ENCODE measurements around the gene PRTFDC1. TPM values are rescaled to one million over a fixed set of nuclear protein-coding genes. Genes with fewer than 3 reads are reported as not detected.
"Not testable (repeated sequence)": the region's sequence is repeated elsewhere in the genome, so short reads cannot be mapped to it uniquely, and the experiment has no call there.

The PRTFDC1 gene
- total RNA-seq, 1 donor from 2014 or later = 0.63 TPM

DNA sequence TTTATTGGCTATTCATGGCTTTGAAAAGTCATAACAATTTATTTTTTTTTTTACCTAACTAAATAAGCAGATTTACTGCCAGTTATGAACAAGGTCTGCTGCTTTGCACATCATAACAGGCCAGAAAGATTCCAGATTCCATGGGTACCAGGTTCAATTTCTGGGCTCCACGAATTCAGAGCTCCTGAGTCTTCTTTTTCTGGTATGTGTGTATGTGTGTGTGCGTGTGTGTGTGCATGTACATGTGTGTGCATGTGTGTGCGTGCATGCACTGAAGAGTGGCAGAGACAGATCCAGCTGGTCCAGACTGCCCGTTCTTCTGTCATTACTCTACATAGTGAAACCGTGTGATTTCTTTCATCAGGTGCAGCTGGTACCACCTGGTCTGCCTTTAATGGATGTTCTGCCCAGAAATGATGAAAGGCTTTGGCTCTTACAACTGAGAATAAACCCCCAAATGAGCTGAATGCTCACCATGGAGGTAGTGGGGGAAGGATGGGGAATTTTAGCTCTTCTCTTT is 14.6 kb upstream of the PRTFDC1 start:
- ATAC-seq = no peak

DNA sequence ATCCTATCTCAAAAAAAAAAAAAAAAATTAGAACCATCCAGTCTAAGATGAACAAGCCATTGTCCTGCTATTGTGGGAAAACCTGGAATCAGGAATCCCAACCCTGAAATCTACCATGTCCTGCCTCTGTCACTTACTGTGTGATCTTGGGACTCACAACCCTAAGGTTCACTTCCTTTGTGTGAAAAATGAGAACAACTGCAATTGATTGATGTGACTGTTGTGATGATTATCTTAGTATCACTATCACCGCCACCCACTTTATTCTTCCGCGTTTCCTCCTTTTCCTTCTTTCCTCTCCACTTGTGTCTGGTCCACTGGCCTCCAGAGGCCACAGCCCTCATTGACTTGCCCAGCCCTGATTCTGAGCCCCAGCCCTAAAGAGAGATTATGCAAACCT is 12.6 kb upstream of the PRTFDC1 start:
- no peak for ATAC-seq
- no peak for DNase-seq (ENCODE audit: low spot score)

More for the DNA sequence above, 14.6 kb upstream of the PRTFDC1 start:
- DNase-seq (ENCODE audit: low spot score) = no peak

DNA sequence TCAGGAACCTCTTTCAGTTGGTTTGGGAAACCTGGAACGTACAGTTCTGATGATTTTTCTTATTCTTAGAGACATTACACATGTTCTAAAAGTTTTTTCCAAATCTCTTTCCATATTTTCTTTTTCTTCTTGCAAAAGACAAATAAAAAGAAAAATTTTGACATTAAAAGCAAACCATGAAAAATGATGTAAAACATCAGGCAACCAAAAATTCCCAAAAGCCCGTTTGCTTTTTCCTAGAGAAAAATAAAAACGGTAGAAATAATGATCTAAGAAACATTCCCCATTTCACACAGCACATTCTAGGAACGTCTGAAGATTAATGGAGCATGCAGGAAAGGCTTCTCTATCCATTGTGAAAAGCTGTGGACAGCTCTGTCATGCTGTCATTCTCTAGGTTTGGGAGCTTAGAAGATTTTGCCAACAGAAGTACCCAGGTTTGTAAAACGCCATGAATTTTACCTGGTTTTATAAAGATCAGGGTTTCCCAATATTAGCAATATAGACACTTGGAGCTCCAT is 11.2 kb upstream of the PRTFDC1 start:
- DNase-seq (ENCODE audit: low spot score) (no peak), ATAC-seq (no peak)

DNA sequence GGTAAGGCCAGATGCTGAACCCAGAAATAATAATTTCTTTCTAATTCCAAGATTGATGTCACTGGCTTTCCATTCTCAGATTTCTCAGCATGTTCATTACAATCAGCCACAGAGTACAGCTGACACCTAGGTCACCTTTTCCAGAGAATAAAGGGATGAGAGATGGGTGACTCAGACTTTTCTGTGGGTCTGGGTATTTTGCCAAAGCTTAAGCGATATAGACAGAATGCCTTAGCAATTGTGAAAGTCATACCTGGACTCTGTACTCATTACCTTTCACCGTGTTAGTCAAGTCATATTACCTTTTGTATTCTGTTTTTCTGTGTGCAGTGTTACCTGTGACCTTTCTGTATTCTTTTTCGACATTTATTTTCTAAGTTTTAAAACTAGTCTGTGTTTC is 10.6 kb upstream of the PRTFDC1 start:
- DNase-seq (ENCODE audit: low spot score) (no peak), ATAC-seq (peak; percentile 95)

DNA sequence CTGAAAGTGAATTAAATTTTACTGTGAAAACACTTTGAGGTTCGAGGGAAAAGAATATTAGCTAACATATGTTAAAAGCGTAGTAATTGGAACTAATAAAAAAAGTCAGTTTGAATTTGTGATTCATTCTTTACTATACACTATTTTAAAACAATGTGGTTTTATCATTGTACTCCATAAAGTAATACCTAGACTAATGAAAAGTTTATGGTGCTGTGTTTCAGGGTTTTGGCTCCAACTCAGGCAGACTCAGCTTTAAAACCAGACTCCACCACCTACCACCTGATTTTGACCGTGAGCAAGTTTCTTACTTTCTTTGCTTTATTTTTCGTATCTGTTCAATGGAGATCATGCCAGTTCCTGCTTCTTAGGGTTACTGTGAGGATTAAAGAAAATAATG is 9.2 kb upstream of the PRTFDC1 start:
- no peak for ATAC-seq
- no peak for DNase-seq (ENCODE audit: low spot score)

DNA sequence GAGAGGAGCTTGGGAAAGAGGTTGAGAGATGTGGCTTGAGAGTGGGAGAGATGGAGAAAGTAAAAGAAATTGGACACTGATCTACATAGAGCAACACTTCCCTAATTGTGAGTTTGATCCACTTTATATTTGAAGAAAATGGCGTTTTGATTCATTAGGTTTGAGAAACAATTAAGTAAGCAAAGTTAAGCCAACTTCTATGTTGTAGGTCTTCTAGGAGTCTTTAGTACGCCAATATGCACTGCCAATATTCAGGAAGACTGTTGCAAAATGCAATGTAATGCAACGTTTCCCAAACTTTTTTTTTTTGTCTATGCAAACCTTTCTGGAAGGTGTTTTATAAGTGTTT is 7.0 kb upstream of the PRTFDC1 start:
- DNase-seq (ENCODE audit: low spot score) = no peak

DNA sequence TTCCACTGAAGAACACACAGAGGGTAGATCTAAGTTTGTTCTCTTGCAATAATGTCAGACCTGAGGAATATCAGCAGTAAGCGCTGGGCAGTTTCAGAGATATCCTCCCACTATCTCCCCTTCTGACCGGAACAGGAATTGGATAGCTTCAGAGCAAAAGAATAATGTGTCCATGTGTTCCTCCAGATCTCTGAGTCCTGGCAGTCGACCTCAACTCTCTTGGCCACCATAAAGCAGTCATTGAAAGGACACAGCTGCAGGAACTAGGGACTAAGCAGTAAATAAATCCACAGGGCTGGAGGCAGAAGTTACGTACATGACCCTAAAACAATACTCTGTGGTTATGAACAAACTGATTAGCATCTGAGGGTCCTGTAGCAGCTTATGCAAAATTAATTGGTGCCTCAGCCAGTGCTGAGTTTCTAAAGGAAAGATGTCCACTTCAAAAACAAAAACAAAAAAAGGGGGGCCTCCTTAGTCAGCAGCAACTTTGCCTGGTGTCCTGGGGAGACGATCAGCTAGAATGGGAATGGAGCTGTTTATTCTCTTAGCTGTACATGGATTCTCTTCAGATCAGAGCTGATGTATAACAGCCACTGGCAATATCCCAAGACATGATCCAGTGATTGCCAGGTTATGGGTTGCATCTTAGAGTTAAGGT is 6.4 kb upstream of the PRTFDC1 start:
- ATAC-seq (peak; percentile 16), DNase-seq (ENCODE audit: low spot score) (no peak)

More for the DNA sequence above, 7.0 kb upstream of the PRTFDC1 start:
- no peak for ATAC-seq

DNA sequence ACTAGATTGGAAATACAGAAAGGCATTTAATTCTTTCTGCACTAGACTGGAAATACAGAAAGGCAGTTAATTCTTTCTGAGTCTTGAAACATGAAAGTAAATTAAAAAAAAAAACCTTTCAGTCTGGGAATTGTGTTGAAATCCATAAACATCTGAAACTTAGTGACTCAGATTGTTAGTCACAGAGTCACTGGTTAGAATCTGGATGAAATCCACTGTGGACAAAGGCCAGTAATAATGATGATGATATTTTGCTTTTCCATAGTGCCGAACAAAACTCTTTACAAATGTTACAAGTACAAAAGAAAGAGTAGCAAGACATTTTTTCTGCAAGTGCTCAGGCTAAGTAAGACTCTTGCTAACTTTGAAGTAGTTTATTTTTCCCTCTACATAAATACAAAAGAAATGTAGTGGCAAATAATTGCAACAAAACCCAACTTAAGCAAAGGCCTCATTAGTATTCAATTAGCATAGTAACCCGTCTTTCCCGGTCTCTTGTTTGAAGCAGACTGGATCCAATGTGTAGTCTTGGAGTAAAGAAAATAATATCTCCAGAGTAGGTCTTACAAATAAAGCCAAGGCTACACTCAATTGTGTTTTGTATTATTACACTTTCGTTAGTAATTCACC is 5.8 kb upstream of the PRTFDC1 start:
- ATAC-seq = no peak
- no peak for DNase-seq (ENCODE audit: low spot score)

DNA sequence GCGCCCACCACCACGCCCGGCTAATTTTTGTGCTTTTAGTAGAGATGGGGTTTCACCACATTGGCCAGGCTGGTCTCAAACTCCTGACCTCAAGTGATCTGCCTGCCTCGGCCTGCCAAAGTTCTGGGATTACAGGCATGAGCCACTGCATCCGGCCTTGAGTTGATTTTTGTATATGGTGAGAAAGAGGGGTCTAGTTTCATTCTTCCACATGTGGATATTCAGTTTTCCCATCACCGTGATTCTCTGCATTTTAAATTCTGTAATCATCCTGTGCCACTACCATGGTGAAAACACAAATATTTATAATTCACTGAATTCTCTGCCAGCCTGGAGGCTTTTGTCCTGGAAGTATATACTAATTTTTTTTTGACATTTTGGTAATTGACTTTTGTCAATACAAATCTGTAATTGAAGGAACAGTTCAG is 5.2 kb upstream of the PRTFDC1 start:
- not testable (repeated sequence) for ATAC-seq; DNase-seq (ENCODE audit: low spot score)

DNA sequence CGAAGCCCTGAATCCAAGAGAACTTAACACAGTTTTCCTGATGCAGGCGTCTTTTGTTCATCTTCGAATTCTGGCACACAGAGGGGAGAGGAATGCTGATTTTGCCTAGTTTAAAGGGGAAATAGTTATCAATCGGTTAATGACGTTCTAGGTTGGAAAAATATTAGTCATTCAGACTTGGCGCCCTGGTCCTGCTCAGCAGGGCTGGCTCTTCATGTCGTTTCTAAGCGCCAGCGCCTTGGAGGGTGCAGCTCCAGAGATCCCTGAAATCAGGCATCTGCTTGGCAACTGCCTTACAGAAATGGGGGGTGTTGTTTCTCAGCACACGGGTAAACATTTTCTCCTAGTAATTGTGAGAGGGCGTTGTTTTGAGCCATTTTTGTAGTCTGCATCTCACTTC is 1.3 kb upstream of the PRTFDC1 start:
- DNase-seq (ENCODE audit: low spot score) (no peak), ATAC-seq (no peak)

DNA sequence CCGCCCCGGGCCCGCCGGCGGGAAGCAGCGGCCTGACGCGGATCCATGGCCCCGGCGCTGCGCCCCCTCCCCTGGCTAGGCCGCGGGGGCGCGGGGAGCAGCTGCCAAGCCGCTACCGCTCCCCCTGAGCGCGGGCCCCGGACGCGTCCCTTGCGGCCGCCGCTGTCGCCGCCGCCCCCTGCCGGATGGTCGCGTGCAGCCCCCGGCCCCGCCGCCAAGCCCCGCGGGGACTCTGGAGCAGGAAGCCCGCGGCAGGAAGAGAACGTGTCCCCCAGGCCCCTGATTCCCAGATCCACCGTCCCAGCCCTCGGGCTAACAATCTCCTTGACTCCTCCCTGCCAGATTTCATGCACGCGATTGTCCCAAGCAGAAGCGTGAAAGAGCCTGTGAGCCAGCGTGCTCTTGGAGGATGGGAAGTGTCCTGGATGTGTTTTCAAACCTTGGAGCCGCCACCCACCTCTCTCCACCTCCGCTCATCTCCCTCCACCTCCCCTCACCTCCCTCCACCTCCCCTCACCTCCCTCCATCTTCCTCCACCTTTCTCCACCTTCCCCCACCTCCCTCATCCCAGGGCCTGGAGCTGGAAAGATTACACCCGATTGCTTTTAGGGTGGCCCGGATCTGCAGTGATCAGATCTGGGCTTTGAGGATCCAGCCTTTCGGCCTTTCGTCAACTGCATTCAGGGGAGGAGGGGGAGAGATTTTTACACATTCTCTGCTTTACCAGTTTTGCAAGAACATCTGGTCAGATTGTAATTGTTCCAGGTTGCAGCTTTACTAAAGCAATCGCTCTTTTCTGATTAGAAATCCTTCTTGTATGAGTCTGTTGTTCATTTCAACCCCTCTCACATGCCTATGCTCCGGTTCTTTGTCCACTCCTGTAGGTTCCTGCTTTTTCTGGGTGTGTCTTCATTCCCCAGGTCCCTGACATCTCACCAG is 570 bp upstream of the PRTFDC1 start:
- no peak for DNase-seq (ENCODE audit: low spot score)
- peak; percentile 76 for ATAC-seq

DNA sequence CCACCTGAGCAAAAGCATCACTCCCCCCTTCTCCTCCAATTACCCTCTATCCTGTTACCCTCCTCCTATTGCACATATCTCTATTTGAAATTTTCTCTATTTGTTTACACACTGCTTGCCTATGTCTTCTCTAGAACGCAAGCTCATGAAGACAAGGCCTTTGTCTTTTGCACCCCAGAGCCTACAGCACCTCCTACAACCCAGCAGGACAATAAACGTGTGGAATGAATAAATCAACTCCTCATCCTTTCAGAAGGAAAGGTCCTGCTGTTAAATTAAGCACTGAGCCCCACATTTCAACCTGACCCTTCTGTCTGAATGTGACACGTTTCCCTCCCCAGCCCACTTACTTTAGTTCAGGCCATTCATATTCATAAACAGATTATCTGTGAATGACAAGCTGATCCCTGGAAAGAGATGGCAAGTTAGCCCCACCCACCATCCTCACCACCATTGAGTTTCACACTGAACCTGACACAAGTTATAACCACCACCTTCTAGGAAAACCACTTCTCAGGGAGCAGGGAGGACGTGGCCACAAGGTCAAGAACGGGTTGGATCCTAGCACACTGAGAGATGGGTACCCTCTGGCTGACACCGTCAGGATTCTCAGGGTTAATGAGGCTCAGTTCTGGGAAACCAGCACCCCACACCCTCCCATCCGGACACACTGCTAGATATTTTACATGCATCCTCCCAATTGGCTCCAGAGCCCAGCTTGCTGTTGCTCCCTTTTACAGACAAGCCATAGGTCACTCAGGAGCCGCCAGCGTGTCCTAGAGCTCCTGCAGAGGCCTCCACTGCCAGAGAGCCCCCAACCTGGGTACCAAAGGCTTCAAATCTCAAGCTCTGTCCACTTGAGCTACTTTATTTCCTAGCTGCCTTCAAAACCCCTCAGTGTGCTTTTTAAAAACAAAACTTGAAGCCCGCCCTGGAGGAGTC is 934 bp downstream of the PRTFDC1 start:
- ATAC-seq (peak; percentile 52), DNase-seq (ENCODE audit: low spot score) (no peak)

DNA sequence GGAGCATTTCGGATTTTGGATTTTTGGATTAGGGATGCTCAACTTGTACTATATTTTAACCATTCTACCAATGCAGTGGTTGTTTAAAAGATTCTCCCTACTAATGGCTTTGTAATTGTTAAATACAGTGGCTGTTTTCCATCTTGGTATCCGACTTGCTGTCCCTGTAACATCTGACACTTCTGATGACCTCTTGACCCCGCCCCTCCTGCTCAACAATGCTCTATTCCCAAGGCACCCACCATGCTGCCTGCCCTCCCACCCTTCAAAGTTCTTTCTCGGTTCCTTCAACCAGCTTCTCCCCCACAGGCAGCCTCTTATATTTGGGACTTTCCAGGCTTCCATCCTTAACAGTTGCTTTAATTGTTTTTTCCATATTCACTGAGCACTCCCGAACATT is 2.0 kb downstream of the PRTFDC1 start:
- ATAC-seq (no peak), DNase-seq (ENCODE audit: low spot score) (no peak)

DNA sequence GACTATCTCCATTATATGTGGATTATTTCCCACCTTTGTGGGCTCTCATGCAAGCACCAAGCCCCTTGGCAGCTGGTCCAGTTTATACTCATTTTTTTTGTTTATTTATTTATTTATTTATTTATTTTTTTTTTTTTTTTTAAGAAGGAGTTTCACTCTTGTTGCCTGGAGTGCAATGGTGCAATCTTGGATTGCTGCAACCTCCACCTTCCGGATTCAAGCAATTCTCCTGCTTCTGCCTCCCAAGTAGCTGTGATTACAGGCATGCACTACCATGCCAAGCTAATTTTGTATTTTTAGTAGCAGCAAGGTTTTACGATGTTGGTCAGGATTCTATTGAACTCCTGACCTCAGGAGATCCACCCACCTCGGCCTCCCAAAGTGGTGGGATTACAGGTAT is 2.8 kb downstream of the PRTFDC1 start:
- no peak for ATAC-seq

DNA sequence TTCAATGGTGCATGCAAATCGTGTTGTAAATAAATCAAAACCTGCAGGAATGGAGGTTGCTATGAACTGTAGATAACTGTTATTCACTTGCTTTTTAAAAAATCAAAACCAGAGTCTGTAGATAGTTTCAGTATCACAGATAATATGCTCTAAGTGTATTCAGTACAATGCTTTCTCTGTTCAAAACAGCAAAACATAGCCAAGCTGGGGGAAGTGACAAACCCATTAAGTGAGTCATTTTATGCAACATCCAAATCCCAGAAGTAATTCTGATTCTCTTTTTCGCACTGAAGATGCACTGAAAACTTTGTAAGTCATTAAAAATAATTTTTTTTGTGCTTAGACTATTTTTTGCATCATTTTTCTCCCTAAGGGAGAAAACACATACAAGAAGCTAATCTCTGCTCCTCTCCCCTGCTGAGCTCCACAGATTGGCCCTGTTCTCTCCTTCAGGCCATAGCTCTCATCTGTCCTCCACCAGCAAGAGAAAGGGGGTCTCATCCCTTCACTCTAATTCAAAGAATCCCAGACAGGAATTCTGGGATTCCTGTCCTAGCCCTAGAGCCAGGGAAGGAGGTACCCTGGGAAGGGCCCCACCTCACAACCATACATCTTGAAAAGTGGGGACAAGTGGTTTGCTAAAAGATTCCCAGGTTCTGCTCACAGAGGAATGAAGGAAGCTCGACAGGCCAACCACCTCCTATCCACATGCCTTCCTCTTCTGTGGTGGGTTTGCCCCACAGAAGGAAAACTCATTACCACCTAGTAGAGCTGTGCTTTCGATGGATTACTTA is 4.9 kb downstream of the PRTFDC1 start:
- DNase-seq (ENCODE audit: low spot score) (no peak), ATAC-seq (no peak)

More for the DNA sequence above, 2.8 kb downstream of the PRTFDC1 start:
- no peak for DNase-seq (ENCODE audit: low spot score)

DNA sequence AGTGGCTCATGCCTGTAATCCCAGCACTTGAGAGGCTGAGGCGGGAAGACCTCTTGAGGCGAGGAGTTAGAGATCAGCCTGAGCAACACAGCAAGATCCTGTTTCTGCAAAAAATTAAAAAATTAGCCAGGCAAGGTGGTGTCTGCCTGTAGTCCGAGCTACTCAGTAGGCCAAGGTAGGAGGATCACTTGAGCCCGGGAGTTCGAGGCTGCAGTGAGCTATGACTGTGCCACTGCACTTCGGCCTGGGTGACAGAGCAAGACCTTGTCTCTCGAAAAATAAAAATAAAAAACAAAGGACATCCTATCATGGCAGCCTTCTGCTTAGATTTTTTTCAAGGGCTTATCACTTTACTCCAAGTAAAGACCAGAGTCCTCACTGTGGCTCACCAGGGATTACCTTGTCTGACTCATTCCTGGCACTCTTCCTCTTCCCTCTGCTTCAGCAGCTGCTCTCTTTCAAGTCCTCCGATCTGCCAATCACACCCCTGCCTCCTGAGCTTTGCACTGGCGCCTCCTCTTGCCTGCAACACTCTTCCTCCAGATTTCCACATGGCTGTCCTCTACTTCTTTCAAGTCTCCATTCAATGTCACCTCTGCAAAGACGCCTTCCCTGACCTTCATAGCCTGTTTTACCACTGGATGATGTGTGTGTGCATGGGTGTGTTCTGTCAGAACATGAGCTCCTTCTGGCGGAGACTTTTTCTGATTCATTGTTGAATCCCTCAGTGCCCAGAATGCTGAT is 7.7 kb downstream of the PRTFDC1 start:
- DNase-seq (ENCODE audit: low spot score) = no peak
- ATAC-seq = no peak

DNA sequence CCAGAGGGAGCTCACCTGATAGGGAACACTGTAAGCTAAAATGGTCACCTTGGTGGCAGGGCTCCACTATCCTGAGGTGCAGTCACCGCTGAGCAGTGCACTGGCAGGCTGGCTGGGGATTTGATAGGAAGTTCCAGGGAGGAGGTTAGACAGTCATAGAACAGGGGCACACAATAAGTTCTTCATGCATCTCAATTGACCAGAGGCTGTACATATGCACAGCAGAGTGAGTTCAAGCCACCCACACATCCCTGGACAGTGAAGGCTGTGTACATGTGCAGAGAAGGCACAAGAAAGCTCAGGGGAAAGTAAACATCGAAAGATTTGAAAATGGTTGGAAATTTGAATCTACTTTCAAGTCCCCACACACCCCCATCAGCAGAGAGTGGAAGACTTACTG is 13.9 kb downstream of the PRTFDC1 start:
- ATAC-seq (no peak), DNase-seq (ENCODE audit: low spot score) (no peak)

DNA sequence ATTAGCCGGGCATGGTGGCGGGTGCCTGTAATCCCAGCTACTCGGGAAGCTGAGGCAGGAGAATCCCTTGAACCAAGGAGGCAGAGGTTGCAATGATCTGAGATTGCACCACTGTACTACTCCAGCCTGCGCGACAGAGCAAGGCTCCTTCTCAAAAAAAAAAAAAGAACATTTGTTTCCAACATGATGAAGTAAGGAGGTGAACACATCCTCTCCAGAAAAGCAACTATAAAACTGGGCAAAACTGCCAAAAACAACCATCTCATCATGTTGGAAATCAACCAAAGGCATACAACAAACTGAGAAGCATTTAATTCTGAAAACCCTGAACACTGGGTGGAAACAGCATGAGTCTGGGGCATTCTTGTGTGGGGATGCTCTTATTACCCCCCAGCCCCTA is 14.3 kb downstream of the PRTFDC1 start:
- ATAC-seq (no peak), DNase-seq (ENCODE audit: low spot score) (no peak)

Measured in left lobe of liver (tissue), 2 donors.